H9 (cell line): ENCODE measurements around the gene PDE4C. TPM values are rescaled to one million over a fixed set of nuclear protein-coding genes. Genes with fewer than 3 reads are reported as not detected.

ENCODE experiments used
- DNase-seq: peaks from one replicate; pipeline ENCODE4 v3.0.0-alpha.2; 2017
- H2AFZ ChIP-seq: one replicate; pipeline ENCODE4 v1.6.1; 2013; ENCODE audit warnings: mild to moderate bottlenecking, low read length, control low read depth, moderate library complexity
- H2AK5ac ChIP-seq: 2 replicates; pipeline ENCODE4 v1.6.1; 2013; ENCODE audit warnings: low read length, control low read depth, mixed read lengths; ENCODE audit not compliant: insufficient read length
- H2BK120ac ChIP-seq: one replicate; pipeline ENCODE4 v1.6.1; 2013; ENCODE audit warnings: low read depth, mild to moderate bottlenecking, low read length, control low read depth, inconsistent platforms; ENCODE audit not compliant: poor library complexity, severe bottlenecking
- H2BK12ac ChIP-seq: 2 replicates; pipeline ENCODE4 v1.6.1; 2013; ENCODE audit warnings: low read length, control low read depth, mixed read lengths, low read depth; ENCODE audit not compliant: insufficient read length
- H2BK15ac ChIP-seq: 2 replicates; pipeline ENCODE4 v1.6.1; 2013; ENCODE audit warnings: low read depth, low read length, control low read depth
- H2BK20ac ChIP-seq: one replicate; pipeline ENCODE4 v1.6.1; 2013; ENCODE audit warnings: low read depth, mild to moderate bottlenecking, low read length, control low read depth, inconsistent platforms; ENCODE audit not compliant: poor library complexity, severe bottlenecking
- H2BK5ac ChIP-seq: 2 replicates; pipeline ENCODE4 v1.6.1; 2013; ENCODE audit warnings: low read length, control low read depth, mixed read lengths; ENCODE audit not compliant: insufficient read length
- H3K14ac ChIP-seq: 2 replicates; pipeline ENCODE4 v1.6.1; 2013; ENCODE audit warnings: low read length, control low read depth; ENCODE audit not compliant: insufficient read depth
- H3K18ac ChIP-seq: 2 replicates; pipeline ENCODE4 v1.6.1; 2013; ENCODE audit warnings: low read depth, mild to moderate bottlenecking, mixed read lengths, low read length, control low read depth; ENCODE audit not compliant: insufficient read length
- H3K23ac ChIP-seq: 2 replicates; pipeline ENCODE4 v1.6.1; 2013; ENCODE audit warnings: low read length, control low read depth, mixed read lengths, low read depth; ENCODE audit not compliant: insufficient read length
- H3K23me2 ChIP-seq: 2 replicates; pipeline ENCODE4 v1.6.1; 2013; ENCODE audit warnings: low read depth, mild to moderate bottlenecking, mixed read lengths, low read length, control low read depth; ENCODE audit not compliant: insufficient read length, poor library complexity, severe bottlenecking
- H3K27ac ChIP-seq: 2 replicates; pipeline ENCODE4 v1.5.1; 2013; ENCODE audit warnings: low read length, control low read depth, mixed read lengths, low read depth; ENCODE audit not compliant: insufficient read length
- H3K27me3 ChIP-seq: 2 replicates; pipeline ENCODE4 v1.6.1; 2013; ENCODE audit warnings: low read length, control low read depth, inconsistent platforms; ENCODE audit not compliant: insufficient read depth
- H3K4ac ChIP-seq: 2 replicates; pipeline ENCODE4 v1.6.1; 2013; ENCODE audit warnings: low read depth, mild to moderate bottlenecking, control low read depth, inconsistent platforms, low read length, moderate library complexity
- H3K4me1 ChIP-seq: 2 replicates; pipeline ENCODE4 v1.6.1; 2013; ENCODE audit warnings: low read length, control low read depth, inconsistent platforms; ENCODE audit not compliant: insufficient read depth
- H3K4me2 ChIP-seq: 2 replicates; pipeline ENCODE4 v1.6.1; 2013; ENCODE audit warnings: low read length, control low read depth, mixed read lengths; ENCODE audit not compliant: insufficient read length, insufficient read depth
- H3K56ac ChIP-seq: 2 replicates; pipeline ENCODE4 v1.6.1; 2013; ENCODE audit warnings: low read depth, mild to moderate bottlenecking, mixed read lengths, low read length, control low read depth; ENCODE audit not compliant: insufficient read length
- H3K79me1 ChIP-seq: 2 replicates; pipeline ENCODE4 v1.6.1; 2013; ENCODE audit warnings: low read depth, mild to moderate bottlenecking, moderate library complexity, low read length, control low read depth, inconsistent platforms; ENCODE audit not compliant: insufficient read depth, poor library complexity, severe bottlenecking
- H3K79me2 ChIP-seq: 2 replicates; pipeline ENCODE4 v1.6.1; 2013; ENCODE audit warnings: low read length, control low read depth, inconsistent platforms; ENCODE audit not compliant: insufficient read depth
- H3K9ac ChIP-seq: 2 replicates; pipeline ENCODE4 v1.6.1; 2013; ENCODE audit warnings: low read length, control low read depth, mixed read lengths; ENCODE audit not compliant: insufficient read length; ENCODE audit errors: extremely low read depth
- H3K9me3 ChIP-seq: one replicate; pipeline ENCODE4 v1.6.1; 2013; ENCODE audit warnings: low read depth, low read length, inconsistent platforms; ENCODE audit not compliant: control insufficient read depth
- H3T11ph ChIP-seq: one replicate; pipeline ENCODE4 v1.6.1; 2013; ENCODE audit warnings: mild to moderate bottlenecking, low read length, control low read depth, inconsistent platforms
- H4K20me1 ChIP-seq: one replicate; pipeline ENCODE4 v1.6.1; 2013; ENCODE audit not compliant: control insufficient read depth, insufficient read length, insufficient read depth
- H4K5ac ChIP-seq: 2 replicates; pipeline ENCODE4 v1.6.1; 2013; ENCODE audit warnings: low read depth, mild to moderate bottlenecking, mixed read lengths, low read length, control low read depth; ENCODE audit not compliant: insufficient read length
- H4K8ac ChIP-seq: replicated peaks from 2 replicates; pipeline ENCODE4 v1.6.1; 2013; ENCODE audit warnings: low read length, control low read depth, mixed read lengths, low read depth; ENCODE audit not compliant: insufficient read length
- H4K91ac ChIP-seq: 2 replicates; pipeline ENCODE4 v1.6.1; 2013; ENCODE audit warnings: low read depth, mild to moderate bottlenecking, moderate library complexity, mixed read lengths, low read length, control low read depth; ENCODE audit not compliant: insufficient read length
- H3K27ac Mint-ChIP-seq, 3 experiments: 2 replicates in 2 of 3; 3 replicates in 1 of 3; pipeline ENCODE4 v1.8.0; 2020 to 2021; ENCODE audit warnings: mixed read lengths in 3 of 3, mild to moderate bottlenecking in 1 of 3, moderate library complexity in 1 of 3
- H3K27me3 Mint-ChIP-seq: 2 replicates; pipeline ENCODE4 v1.8.0; 2021; ENCODE audit warnings: low read depth, mild to moderate bottlenecking, moderate library complexity, mixed read lengths
- H3K36me3 Mint-ChIP-seq, 3 experiments: 2 replicates in 2 of 3; 3 replicates in 1 of 3; pipeline ENCODE4 v1.8.0; 2020 to 2021; ENCODE audit warnings: low read depth in 3 of 3, mixed read lengths in 3 of 3; ENCODE audit not compliant: insufficient read depth in 1 of 3
- H3K4me1 Mint-ChIP-seq, 2 experiments: 2 replicates each; pipeline ENCODE4 v1.8.0; 2020; ENCODE audit warnings: mixed read lengths in 2 of 2
- H3K4me3 Mint-ChIP-seq, 2 experiments: 2 replicates in 1 of 2; 3 replicates in 1 of 2; pipeline ENCODE4 v1.8.0; 2020 to 2021; ENCODE audit warnings: mild to moderate bottlenecking in 2 of 2, mixed read lengths in 2 of 2, moderate library complexity in 1 of 2
- H3K9me3 Mint-ChIP-seq, 2 experiments: 2 replicates in 1 of 2; 3 replicates in 1 of 2; pipeline ENCODE4 v1.8.0; 2020; ENCODE audit warnings: mild to moderate bottlenecking in 2 of 2, mixed read lengths in 2 of 2, moderate library complexity in 1 of 2
- WGBS: extraction: QIAGEN DNeasy Blood & Tissue Kit; methylation state at CpG from one replicate; pipeline ENCODE4 v1.1.7; 2013; ENCODE audit warnings: missing lambda C conversion rate, low lambda C conversion rate, mixed read lengths; ENCODE audit not compliant: insufficient read length; ENCODE audit errors: extremely low coverage; 5-methylcytosine and 5-hydroxymethylcytosine counted together
- total RNA-seq: library from RNA; stranded (reverse); gene quantifications from 2 replicates; pipeline ENCODE4 v1.2.1, GENCODE V29; 2021
- TF ChIP-seq, protein P1 (sequence below): fragments of 200-600 bp; sonication (generic); conservative IDR thresholded peaks from 3 replicates; pipeline ENCODE4 v1.8.0; 2021; ENCODE audit warnings: antibody characterized with exemption, mild to moderate bottlenecking

Gene PDE4C
- total RNA-seq, 1 experiment from 2014 or later, result 1.8 TPM

DNA sequence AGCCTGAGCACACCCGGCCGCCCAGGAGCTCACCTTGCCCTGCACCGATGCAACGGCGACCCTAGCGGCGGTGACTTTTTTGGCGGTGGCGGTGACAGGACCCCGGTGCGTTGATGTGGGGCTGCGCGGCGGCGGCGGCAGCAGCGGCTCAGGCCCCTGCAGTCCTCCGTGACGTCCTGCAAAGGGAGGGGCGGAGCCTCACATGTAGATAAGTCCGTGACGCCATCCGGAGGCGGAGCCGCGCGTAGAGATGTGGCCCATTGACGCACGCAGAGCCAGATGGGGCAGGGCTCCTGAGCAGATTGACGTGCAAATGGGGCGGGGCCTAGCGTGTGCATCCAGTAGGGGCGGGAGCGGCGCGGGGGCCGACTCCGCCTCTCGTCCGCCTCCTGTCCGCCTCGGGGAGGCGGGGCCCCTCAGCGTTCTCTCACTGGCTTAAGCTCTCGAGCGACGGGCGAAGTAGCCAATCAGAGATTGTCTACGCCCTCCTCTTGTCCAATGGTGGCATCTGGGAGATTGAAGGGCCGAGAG, 22.3 kb downstream of the PDE4C start, which contains the start of gene RAB3A:
Gene RAB3A, minus strand, starts transcription at position 180 of the 531 bp plus-strand sequence. CDS start 1,302 bp downstream, outside the sequence.
- peak within 1 kb of the TSS; percentile 80 to 97 for H3K4me3 Mint-ChIP-seq
- H3K9ac ChIP-seq, result peak within 1 kb of the TSS; percentile 36
- peaks cover 18% of the 10 kb centered on the region for H3K23me2 ChIP-seq

More for the DNA sequence above, 22.3 kb downstream of the PDE4C start, which contains the start of gene RAB3A:
- H3K36me3 Mint-ChIP-seq, result peaks cover 11 to 24% (median 17%) of the 10 kb centered on the region in 3 experiments; a peak in 5 of 7 replicates
- Histone ChIP-seq H3K79me2 (no peaks in the 10 kb centered on the region; the same call in 1 of the 2 replicates), H3T11ph (no peak within 1 kb of the TSS), H3K18ac (no peak within 1 kb of the TSS), H3K4me2 (peak within 1 kb of the TSS; percentile 77), H3K56ac (no peak within 1 kb of the TSS), H3K27me3 (no peaks in the 10 kb centered on the region), H4K8ac (no peak within 1 kb of the TSS), H4K5ac (no peak within 1 kb of the TSS), H3K79me1 (no peaks in the 10 kb centered on the region), H3K9me3 (no peaks in the 10 kb centered on the region), H3K14ac (peak within 1 kb of the TSS; percentile 19), H2AK5ac (no peak within 1 kb of the TSS), H4K91ac (no peak within 1 kb of the TSS), H3K27ac (peak within 1 kb of the TSS; percentile 50), H2BK12ac (no peak within 1 kb of the TSS), H4K20me1 (peaks cover 4% of the 10 kb centered on the region), H2BK15ac (no peak within 1 kb of the TSS), H2BK5ac (no peak within 1 kb of the TSS), H3K4me1 (no peaks in the 10 kb centered on the region), H2AFZ (no peak within 1 kb of the TSS), H2BK120ac (no peak within 1 kb of the TSS), H3K4ac (no peak within 1 kb of the TSS), H3K23ac (no peak within 1 kb of the TSS), H2BK20ac (no peak within 1 kb of the TSS)
- DNase-seq, result peak; percentile 100
- H3K27ac Mint-ChIP-seq, result peak within 1 kb of the TSS; percentile 96 to 98 (median 97)
- peaks cover 3% of the 10 kb centered on the region; the same call in 1 of the 2 replicates for H3K27me3 Mint-ChIP-seq
- H3K9me3 Mint-ChIP-seq, result peaks cover 0 to 2% of the 10 kb centered on the region in 2 experiments; a peak in 1 of 5 replicates
- WGBS, result no CpG with 5 or more reads among the region's 50 CpGs
- TF ChIP-seq, protein P1, sequence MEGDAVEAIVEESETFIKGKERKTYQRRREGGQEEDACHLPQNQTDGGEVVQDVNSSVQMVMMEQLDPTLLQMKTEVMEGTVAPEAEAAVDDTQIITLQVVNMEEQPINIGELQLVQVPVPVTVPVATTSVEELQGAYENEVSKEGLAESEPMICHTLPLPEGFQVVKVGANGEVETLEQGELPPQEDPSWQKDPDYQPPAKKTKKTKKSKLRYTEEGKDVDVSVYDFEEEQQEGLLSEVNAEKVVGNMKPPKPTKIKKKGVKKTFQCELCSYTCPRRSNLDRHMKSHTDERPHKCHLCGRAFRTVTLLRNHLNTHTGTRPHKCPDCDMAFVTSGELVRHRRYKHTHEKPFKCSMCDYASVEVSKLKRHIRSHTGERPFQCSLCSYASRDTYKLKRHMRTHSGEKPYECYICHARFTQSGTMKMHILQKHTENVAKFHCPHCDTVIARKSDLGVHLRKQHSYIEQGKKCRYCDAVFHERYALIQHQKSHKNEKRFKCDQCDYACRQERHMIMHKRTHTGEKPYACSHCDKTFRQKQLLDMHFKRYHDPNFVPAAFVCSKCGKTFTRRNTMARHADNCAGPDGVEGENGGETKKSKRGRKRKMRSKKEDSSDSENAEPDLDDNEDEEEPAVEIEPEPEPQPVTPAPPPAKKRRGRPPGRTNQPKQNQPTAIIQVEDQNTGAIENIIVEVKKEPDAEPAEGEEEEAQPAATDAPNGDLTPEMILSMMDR, result peak; percentile 21; the same call in 1 of the 3 replicates
- H3K4me1 Mint-ChIP-seq, result peaks cover 8 to 34% of the 10 kb centered on the region in 2 experiments
